AG20443 (cell line): ENCODE measurements around the gene EPHB1.

ENCODE experiments used
- DNase-seq: peaks from one replicate; pipeline ENCODE4 v3.0.0; 2012; ENCODE audit warnings: low spot score, mixed read lengths

EPHB1 gene

DNA sequence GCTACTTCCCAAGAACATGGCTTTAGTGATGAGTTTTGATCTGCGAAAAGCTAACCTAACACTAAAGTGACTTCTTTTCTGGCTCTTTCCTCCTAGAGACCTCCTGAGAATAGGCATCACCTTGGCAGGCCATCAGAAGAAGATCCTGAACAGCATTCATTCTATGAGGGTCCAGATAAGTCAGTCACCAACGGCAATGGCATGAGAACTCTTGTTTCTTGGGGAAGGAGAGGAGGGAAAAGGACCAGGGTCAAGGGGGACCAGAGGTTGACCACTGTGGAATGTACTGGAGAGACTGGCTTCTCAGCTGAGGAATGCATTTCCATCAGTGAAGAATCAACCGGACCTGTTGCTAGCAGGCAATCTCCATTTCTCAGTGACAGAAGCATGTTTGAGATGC lies 463.9 kb downstream of the EPHB1 start:
- DNase-seq = no peak

DNA sequence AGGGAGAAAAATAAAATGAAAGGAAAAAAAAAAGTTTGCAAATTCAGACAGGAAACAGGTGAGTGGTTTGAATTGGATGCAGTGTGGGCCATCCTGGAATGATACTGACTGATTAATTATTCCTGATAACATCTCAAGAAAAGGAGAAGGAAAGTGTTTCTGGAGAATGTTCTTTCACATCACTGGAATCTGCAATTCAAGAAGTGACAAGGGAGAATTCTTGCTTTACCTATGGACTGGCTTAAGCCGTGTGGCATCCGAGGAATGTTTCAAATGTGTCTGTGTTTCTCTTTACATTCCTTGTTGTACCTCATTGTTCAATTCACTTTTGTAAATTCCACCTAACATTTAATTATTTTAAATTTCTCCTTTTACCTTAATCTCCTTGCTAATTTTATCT lies 465.0 kb downstream of the EPHB1 start:
- no peak for DNase-seq

DNA sequence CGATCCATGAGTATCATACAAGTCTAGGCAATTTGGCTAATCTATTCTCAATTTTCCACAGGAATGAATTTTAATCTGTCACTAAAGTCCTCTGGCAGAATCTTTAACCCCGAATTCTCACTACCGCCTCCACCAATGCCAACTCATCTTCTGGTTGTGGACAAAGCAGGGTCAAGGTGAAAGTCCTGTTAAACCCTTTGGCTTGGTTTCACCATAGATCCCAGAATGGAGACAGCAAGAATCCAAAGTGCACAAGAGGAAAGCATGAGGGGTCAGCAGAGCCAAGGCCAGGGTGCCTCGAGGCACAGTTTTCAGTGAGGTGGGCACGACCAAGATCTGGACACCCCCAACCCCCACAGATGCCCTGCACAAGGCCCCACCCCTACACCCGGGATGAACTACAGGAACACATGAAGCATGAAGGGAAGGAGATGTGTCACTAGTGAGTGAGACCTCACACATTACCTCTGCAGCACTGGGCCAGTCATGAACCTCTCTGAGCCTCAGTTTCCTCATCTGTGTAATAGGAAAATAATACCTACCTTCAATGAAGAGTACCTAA lies 466.2 kb downstream of the EPHB1 start:
- DNase-seq = no peak

DNA sequence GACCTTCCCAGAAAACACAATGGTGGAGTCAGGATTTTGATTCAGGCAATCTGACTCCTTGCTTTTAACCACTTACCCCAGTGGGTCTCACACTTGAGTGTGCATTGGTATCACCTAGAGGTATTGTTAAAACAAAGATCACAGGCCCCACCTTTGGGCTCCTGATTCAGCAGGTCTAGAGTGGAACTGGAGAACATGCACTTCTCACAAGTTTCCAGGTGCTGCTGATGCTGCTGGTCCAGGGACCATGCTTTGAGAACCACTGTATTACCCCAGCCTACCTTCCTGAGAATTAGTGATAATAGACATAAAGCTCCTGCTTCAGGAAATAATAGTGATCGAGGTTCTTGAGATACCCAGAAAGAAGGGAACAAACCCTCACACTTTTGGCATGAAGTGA lies 466.9 kb downstream of the EPHB1 start:
- no peak for DNase-seq

DNA sequence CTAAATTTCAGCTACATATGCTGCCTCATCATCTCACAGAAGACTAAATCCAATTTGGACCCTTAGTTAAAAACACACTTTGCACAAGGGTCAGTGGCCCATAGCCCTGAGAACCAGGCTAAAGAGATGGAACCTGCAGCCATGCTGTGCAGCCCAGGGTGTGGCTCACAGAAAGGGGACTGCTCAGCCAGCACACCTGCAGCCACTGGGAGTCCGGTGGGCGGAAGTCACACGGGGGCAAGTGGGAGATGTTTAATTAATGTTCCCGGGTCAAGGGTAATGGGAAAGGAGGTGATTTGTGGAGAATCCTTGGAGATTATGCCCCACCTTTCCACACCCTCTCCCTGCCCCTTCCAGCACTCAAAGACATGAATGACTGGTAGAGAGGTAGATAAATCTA lies 467.4 kb downstream of the EPHB1 start:
- no peak for DNase-seq

DNA sequence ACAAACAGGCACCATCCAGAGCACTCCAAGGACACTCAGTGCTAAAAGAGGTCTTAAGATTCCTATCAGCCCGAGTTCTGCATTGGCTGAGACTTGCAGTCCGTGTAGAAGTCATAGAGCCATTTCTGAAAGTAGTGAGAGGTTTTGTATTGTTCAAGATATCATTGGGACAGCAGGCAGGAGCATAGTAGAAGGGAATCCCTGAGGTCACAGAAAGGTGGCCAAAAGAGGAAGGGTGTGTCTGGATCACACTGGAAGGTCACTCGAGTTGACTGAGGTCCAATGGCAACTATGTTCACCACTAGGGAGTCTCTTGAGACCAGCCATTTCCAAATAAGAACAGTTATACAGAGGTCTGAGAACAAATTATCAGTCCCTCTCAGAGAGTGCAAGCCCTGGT lies 468.3 kb downstream of the EPHB1 start:
- DNase-seq = no peak

DNA sequence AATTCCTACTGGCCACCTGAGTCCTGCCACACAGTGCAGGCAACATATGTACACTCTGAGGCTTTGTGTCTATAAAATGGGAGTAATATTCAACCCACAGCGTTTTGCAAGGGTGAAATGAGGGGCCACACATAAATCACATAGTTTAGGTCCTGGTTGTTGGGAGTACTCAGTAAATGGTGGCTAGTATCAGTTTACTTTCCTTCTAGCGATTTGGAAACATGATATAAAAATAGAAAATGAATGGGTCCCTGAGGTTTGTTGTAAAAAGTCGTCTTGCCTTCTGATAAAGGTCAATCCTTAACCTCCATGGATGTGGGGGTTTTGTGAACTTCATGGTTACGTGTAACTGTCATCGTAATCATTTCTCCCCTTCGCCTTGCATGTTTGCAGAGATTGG lies 472.4 kb downstream of the EPHB1 start:
- DNase-seq = no peak

DNA sequence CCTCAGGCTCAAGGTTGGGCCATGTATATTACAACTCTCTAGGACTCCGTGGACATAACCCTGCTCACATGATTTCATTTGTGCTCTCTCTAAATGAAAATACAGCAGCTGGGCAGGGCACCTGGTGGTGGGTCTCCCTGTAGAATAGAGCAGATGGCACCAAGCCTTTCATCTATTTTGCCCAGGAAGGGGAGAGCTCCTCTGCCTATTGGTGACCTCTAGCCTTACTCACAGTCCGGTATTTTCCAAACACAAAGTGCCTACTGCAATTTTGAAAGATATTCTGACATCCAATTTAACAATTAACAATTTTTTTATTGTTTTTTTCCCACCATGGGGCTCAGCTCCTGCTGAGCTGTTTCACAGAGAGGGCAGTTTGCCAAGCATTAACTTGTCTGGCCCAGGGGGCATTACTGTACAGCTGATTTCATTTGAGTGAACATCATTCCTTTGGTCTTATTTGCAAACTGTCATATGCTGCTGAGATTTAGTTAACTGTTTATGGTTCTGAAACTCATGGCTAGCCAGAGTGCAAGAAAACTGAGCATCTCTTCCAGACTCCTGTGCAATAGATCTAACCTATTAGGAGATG lies 474.0 kb downstream of the EPHB1 start:
- no peak for DNase-seq

DNA sequence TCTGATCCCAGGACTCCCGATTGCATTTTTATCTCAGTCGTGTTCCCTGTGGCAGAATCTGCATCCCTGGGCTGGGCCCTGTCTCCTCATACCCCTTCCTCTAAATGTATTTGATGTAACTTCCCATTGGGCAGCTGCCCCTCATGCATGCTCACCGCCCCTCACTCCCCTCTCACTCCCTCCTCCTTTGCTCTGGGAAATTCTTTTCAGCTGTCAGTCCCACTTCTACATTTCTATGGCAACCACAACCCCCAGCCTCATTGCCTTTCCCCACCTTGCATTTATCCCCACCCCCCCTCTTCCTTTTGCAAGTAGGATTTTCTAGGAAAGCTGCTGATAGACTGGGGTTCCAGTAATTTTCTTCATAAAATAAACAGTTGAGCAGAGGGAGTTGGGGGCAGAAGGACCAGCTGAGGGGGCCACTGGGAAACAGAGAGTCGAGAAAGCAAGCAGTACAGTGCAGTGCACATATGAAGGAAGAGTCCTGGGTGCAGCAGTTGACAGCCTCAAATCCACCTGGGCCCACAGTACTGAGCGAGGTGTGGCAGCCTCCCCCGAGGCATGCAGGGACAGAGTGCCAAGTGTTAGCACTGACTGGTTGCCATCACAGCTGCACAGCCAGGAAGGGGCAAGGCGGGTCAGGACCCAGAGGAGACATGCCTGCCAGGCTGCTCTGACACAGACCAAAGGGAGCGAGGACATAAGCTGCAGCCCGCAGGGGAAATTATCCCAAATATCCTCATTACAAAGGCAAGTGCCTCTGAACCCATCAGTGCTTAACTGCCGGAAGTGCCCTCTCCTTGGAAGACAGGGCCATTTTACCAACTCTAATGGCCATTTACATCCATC lies 476.3 kb downstream of the EPHB1 start:
- no peak for DNase-seq

DNA sequence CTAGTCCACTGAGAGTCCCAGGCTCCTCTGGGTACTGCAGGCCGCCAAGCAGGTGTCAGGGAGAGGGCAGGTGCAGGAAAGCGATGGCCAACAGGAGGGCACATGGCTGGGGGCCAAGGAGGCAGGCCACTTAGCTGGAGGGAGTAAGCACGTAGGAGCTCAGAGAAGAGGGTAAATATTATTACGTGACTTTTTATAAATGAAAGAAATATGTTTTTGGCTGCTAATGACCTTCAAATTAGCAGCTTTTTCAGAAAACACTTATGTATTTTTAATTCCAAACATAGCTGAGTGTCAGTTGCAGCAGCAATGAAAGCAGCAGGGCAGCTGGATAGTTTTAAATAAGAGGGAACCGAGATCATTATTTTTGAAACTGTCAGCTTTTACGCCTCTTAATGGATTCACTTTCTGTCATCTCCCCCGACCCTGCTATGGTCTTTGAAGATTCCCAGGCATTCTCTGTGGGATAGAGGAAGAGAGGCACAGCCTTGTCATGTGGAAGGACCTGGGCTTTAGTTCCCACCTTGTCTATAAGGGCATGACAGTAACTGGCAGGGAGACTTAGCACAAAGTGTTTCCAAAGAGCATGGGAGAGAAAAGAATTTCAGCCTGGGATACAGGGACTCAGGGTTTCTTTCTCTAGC lies 477.1 kb downstream of the EPHB1 start:
- DNase-seq = no peak

DNA sequence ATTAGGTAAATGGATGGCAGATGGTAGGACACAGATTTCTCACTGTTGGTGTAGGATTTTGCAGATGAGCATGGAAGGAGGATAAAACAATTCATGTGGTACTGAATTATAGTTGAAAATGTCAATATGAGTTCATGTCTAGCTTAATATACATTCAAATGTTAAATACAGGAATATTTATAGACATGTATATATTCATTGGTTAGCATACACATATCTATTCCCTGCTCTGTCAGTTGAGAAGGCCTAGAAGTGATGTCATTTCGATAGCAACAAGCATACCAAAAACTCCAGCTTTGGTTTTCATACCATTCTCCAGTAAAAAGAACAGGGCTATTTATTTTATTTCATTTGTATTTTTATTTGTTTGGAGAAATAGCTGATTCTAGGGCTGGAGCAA lies 497.1 kb downstream of the EPHB1 start:
- DNase-seq = no peak

DNA sequence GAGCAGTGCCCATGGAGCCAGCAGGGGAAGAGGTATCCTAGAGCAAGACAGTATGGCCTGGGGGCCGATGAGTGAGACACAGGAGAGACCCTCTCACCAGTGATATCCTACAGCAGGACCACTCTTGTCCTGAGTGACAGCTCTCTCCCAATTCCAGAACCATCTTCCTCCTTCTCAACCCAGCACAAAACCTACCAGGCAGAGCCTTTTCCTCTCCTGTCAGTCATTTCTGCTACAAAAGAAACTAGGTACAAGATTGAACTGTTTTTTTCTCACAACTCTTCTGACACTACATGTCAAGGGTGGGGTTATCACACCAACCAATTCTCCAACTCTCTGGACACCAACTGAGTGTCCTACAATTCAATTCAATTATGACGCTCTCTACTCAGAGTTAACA lies 506.6 kb downstream of the EPHB1 start:
- DNase-seq = no peak

DNA sequence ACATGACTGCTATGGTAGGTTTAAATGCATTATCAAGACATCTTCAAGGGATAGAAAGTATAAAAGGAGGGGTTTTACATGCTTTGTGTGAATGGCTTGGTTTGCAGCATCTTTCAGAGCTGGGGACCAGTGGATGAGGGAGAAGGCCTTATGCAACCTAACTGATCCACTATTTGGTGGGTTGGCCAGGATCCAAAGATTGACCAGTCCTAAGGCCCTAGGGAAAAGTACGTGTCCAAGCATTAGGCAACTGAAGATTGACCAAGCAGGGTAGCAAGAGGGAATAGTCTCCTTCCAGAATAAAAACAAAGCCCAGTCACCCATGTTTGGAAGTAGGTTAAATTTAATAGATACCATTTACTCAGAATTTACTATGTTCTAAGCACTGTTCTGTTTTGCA lies 509.3 kb downstream of the EPHB1 start:
- no peak for DNase-seq
